HepG2 (cell line): ENCODE data around the gene ADRA2B. TPM values are rescaled to one million over a fixed set of nuclear protein-coding genes. Genes with fewer than 3 reads are reported as not detected.
"Not testable (repeated sequence)": the region's sequence is repeated elsewhere in the genome, so short reads cannot be mapped to it uniquely, and the experiment has no call there.

ENCODE experiments used
- ATF2 ChIP-seq: sonication (generic); formaldehyde crosslinking; IDR thresholded peaks from 2 replicates; pipeline ENCODE4 v1.4.0; 2020; ENCODE audit warnings: missing genetic modification reagents
- CENPT ChIP-seq: sonication (generic); formaldehyde crosslinking; IDR thresholded peaks from 2 replicates; pipeline ENCODE4 v1.8.0; 2022; ENCODE audit warnings: low read depth, mild to moderate bottlenecking, moderate library complexity, missing genetic modification reagents
- DMAP1 ChIP-seq: IDR thresholded peaks from 2 replicates; pipeline ENCODE4 v1.6.1; 2016
- ETV5 ChIP-seq: IDR thresholded peaks from 2 replicates; pipeline ENCODE4 v1.6.1; 2018; ENCODE audit warnings: missing biosample characterization, missing genetic modification reagents, inconsistent platforms, borderline replicate concordance
- FOXP1 ChIP-seq, 2 experiments: fragments of 450-650 bp in 1 of 2; IDR thresholded peaks; 2 replicates each; pipeline ENCODE4 v1.6.1; 2017 to 2018; ENCODE audit warnings: antibody characterized with exemption in 1 of 2
- HNF1B ChIP-seq: sonication (generic); formaldehyde crosslinking; IDR thresholded peaks from 2 replicates; pipeline ENCODE4 v1.5.1; 2020; ENCODE audit warnings: mild to moderate bottlenecking, moderate library complexity, missing genetic modification reagents
- KAT8 ChIP-seq: IDR thresholded peaks from 2 replicates; pipeline ENCODE4 v1.6.1; 2016; ENCODE audit warnings: missing genetic modification reagents, missing compliant biosample characterization
- MAZ ChIP-seq, 2 experiments: sonication (generic) in 1 of 2; formaldehyde crosslinking in 1 of 2; IDR thresholded peaks; 2 replicates each; pipeline versions ENCODE4 v1.5.0 to v1.6.1; 2012 to 2020; ENCODE audit warnings: low read depth in 2 of 2, mild to moderate bottlenecking in 2 of 2, borderline replicate concordance in 1 of 2, improper control_type of control experiment in 1 of 2, low read length in 1 of 2, missing genetic modification reagents in 1 of 2, moderate library complexity in 1 of 2
- MED1 ChIP-seq: sonication (generic); formaldehyde crosslinking; IDR thresholded peaks from 2 replicates; pipeline ENCODE4 v1.4.0; 2020; ENCODE audit warnings: missing genetic modification reagents
- NCOA2 ChIP-seq: sonication (generic); formaldehyde crosslinking; IDR thresholded peaks from 2 replicates; pipeline ENCODE4 v1.8.0; 2022; ENCODE audit warnings: inconsistent platforms
- NFE2L2 ChIP-seq: fragments of 150-350 bp; IDR thresholded peaks from 2 replicates; pipeline ENCODE4 v1.6.1; 2014; ENCODE audit warnings: low read length
- SOX5 ChIP-seq: IDR thresholded peaks from 2 replicates; pipeline ENCODE4 v1.6.1; 2016; ENCODE audit warnings: borderline replicate concordance
- TEAD3 ChIP-seq: optimal IDR thresholded peaks from 2 replicates; pipeline ENCODE3; 2016; ENCODE audit warnings: borderline replicate concordance
- ZFP91 ChIP-seq: sonication (generic); formaldehyde crosslinking; IDR thresholded peaks from 2 replicates; pipeline ENCODE4 v1.9.0; 2022; ENCODE audit warnings: missing genetic modification reagents, mild to moderate bottlenecking, borderline replicate concordance
- ZHX1 ChIP-seq: sonication (generic); formaldehyde crosslinking; IDR thresholded peaks from 2 replicates; pipeline ENCODE4 v1.8.1; 2022; ENCODE audit warnings: low read depth, mild to moderate bottlenecking, missing genetic modification reagents
- ZMYM3 ChIP-seq: sonication (generic); formaldehyde crosslinking; IDR thresholded peaks from 2 replicates; pipeline ENCODE4 v1.5.1; 2020; ENCODE audit warnings: mild to moderate bottlenecking, missing genetic modification reagents
- ZNF12 ChIP-seq: sonication (generic); formaldehyde crosslinking; IDR thresholded peaks from 2 replicates; pipeline ENCODE4 v1.5.0; 2020; ENCODE audit warnings: missing genetic modification reagents
- ZNF121 ChIP-seq: sonication (generic); formaldehyde crosslinking; IDR thresholded peaks from 2 replicates; pipeline ENCODE4 v1.5.0; 2020; ENCODE audit warnings: mild to moderate bottlenecking, missing genetic modification reagents
- ZNF263 ChIP-seq: sonication (generic); formaldehyde crosslinking; IDR thresholded peaks from 2 replicates; pipeline ENCODE4 v1.4.0; 2020; ENCODE audit warnings: missing genetic modification reagents
- ZNF547 ChIP-seq: sonication (generic); formaldehyde crosslinking; IDR thresholded peaks from 2 replicates; pipeline ENCODE4 v1.5.1; 2020; ENCODE audit warnings: mild to moderate bottlenecking, missing genetic modification reagents
- polyA plus RNA-seq, 8 experiments: library from polyadenylated mRNA; depleted of rRNA in 3 of 8; stranded (reverse) in 7 of 8; unstranded in 1 of 8; fragments of >200 nt; fragmentation: Illumina TruSeq in 4 of 8; extraction: Trizol in 4 of 8; gene quantifications; 2 replicates each; pipeline versions ENCODE4 v1.2.1 to v1.2.3, GENCODE V29; 2011 to 2016; ENCODE audit warnings: low read depth in 4 of 8, missing spikeins in 1 of 8, mixed read lengths in 1 of 8; ENCODE audit not compliant: insufficient read depth in 1 of 8
- total RNA-seq, 5 experiments: library from RNA; depleted of rRNA; stranded (reverse); fragments of >200 nt; fragmentation: Illumina TruSeq; extraction: Trizol; gene quantifications; 2 replicates each; pipeline ENCODE4 v1.2.3, GENCODE V29; 2016; ENCODE audit warnings: low read depth in 1 of 5

Gene ADRA2B
- total and polyA plus RNA-seq, 2 of the 13 experiments (the other 11 are each of a cell fraction or from before 2014, with no cell fraction given) = not detected

- TF ChIP-seq MAZ (IDR thresholded peaks at IDR 0.05; ENCODE audit: borderline replicate concordance, low read depth, low read length) (0 out of 2 replicates have a peak, but pooled peaks have one; percentile 66), KAT8 (CRISPR knock-in tag) (peak; percentile 70), NCOA2 (CRISPR knock-in tag) (peak; percentile 79), NFE2L2 (peak; percentile 55; the same call in 1 of the 2 replicates), TEAD3 (CRISPR knock-in tag) (peak; percentile 73), ATF2 (CRISPR knock-in tag) (peak; percentile 62; the same call in 1 of the 2 replicates), ZNF263 (CRISPR knock-in tag) (peak; percentile 66), ZMYM3 (CRISPR knock-in tag) (0 out of 2 replicates have a peak, but pooled peaks have one; percentile 21), DMAP1 (peak; percentile 65), HNF1B (CRISPR knock-in tag) (peak; percentile 68; the same call in 1 of the 2 replicates), SOX5 (peak; percentile 91), ZNF547 (0 out of 2 replicates have a peak, but pooled peaks have one; percentile 10), ZHX1 (CRISPR knock-in tag) (0 out of 2 replicates have a peak, but pooled peaks have one; percentile 58), MED1 (CRISPR knock-in tag) (peak; percentile 48), ZFP91 (CRISPR knock-in tag) (peak; percentile 61; the same call in 1 of the 2 replicates), CENPT (CRISPR knock-in tag) (0 out of 2 replicates have a peak, but pooled peaks have one; percentile 68), FOXP1 (IDR thresholded peaks at IDR 0.05) (0 out of 2 replicates have a peak, but pooled peaks have one; percentile 33), FOXP1 (CRISPR knock-in tag; IDR thresholded peaks at IDR 0.05) (peak; percentile 64; the same call in 1 of the 2 replicates), ZNF12 (peak; percentile 52; the same call in 1 of the 2 replicates), ZNF121 (CRISPR knock-in tag) (peak; percentile 78), ETV5 (CRISPR knock-in tag) (peak; percentile 45; the same call in 1 of the 2 replicates)
- TF ChIP-seq MAZ (CRISPR knock-in tag; IDR thresholded peaks at IDR 0.05; ENCODE audit: low read depth) = not testable (repeated sequence)
Measured at GRCh38 chr2:96067902-96068581, 48.3 kb downstream of the ADRA2B start (continued).
